ENCODE measurements around the gene FAM89B.

- no peak for TF ChIP-seq CTCF (IDR thresholded peaks at IDR 0.05; ENCODE audit: poor library complexity, severe bottlenecking)
- no peak for TF ChIP-seq EZH2 (IDR thresholded peaks at IDR 0.05; ENCODE audit: borderline replicate concordance, insufficient read depth, low read length, poor library complexity, severe bottlenecking)
- TF ChIP-seq POLR2AphosphoS5 (IDR thresholded peaks at IDR 0.05) = no peak
- no peak for TF ChIP-seq TAF1 (IDR thresholded peaks at IDR 0.05; ENCODE audit: low read depth)
- TF ChIP-seq EP300 (conservative IDR thresholded peaks at IDR 0.05; ENCODE audit: poor library complexity, severe bottlenecking) = no peak
Observed at GRCh38 chr11:65611758-65612603, 39.6 kb downstream of the FAM89B start.

All from neural cell (in vitro differentiated cells).